H9 (cell line): ENCODE results near the gene FKBP10. TPM values are rescaled to one million over a fixed set of nuclear protein-coding genes. Genes with fewer than 3 reads are reported as not detected.

ENCODE experiments used
- DNase-seq: peaks from one replicate; pipeline ENCODE4 v3.0.0-alpha.2; 2017
- H2AFZ ChIP-seq: one replicate; pipeline ENCODE4 v1.6.1; 2013; ENCODE audit warnings: mild to moderate bottlenecking, low read length, control low read depth, moderate library complexity
- H2AK5ac ChIP-seq: 2 replicates; pipeline ENCODE4 v1.6.1; 2013; ENCODE audit warnings: low read length, control low read depth, mixed read lengths; ENCODE audit not compliant: insufficient read length
- H2BK120ac ChIP-seq: one replicate; pipeline ENCODE4 v1.6.1; 2013; ENCODE audit warnings: low read depth, mild to moderate bottlenecking, low read length, control low read depth, inconsistent platforms; ENCODE audit not compliant: poor library complexity, severe bottlenecking
- H2BK12ac ChIP-seq: 2 replicates; pipeline ENCODE4 v1.6.1; 2013; ENCODE audit warnings: low read length, control low read depth, mixed read lengths, low read depth; ENCODE audit not compliant: insufficient read length
- H2BK15ac ChIP-seq: 2 replicates; pipeline ENCODE4 v1.6.1; 2013; ENCODE audit warnings: low read depth, low read length, control low read depth
- H2BK20ac ChIP-seq: one replicate; pipeline ENCODE4 v1.6.1; 2013; ENCODE audit warnings: low read depth, mild to moderate bottlenecking, low read length, control low read depth, inconsistent platforms; ENCODE audit not compliant: poor library complexity, severe bottlenecking
- H2BK5ac ChIP-seq: 2 replicates; pipeline ENCODE4 v1.6.1; 2013; ENCODE audit warnings: low read length, control low read depth, mixed read lengths; ENCODE audit not compliant: insufficient read length
- H3K14ac ChIP-seq: 2 replicates; pipeline ENCODE4 v1.6.1; 2013; ENCODE audit warnings: low read length, control low read depth; ENCODE audit not compliant: insufficient read depth
- H3K18ac ChIP-seq: 2 replicates; pipeline ENCODE4 v1.6.1; 2013; ENCODE audit warnings: low read depth, mild to moderate bottlenecking, mixed read lengths, low read length, control low read depth; ENCODE audit not compliant: insufficient read length
- H3K23ac ChIP-seq: 2 replicates; pipeline ENCODE4 v1.6.1; 2013; ENCODE audit warnings: low read length, control low read depth, mixed read lengths, low read depth; ENCODE audit not compliant: insufficient read length
- H3K23me2 ChIP-seq: 2 replicates; pipeline ENCODE4 v1.6.1; 2013; ENCODE audit warnings: low read depth, mild to moderate bottlenecking, mixed read lengths, low read length, control low read depth; ENCODE audit not compliant: insufficient read length, poor library complexity, severe bottlenecking
- H3K27ac ChIP-seq: 2 replicates; pipeline ENCODE4 v1.5.1; 2013; ENCODE audit warnings: low read length, control low read depth, mixed read lengths, low read depth; ENCODE audit not compliant: insufficient read length
- H3K27me3 ChIP-seq: 2 replicates; pipeline ENCODE4 v1.6.1; 2013; ENCODE audit warnings: low read length, control low read depth, inconsistent platforms; ENCODE audit not compliant: insufficient read depth
- H3K4ac ChIP-seq: 2 replicates; pipeline ENCODE4 v1.6.1; 2013; ENCODE audit warnings: low read depth, mild to moderate bottlenecking, control low read depth, inconsistent platforms, low read length, moderate library complexity
- H3K4me1 ChIP-seq: 2 replicates; pipeline ENCODE4 v1.6.1; 2013; ENCODE audit warnings: low read length, control low read depth, inconsistent platforms; ENCODE audit not compliant: insufficient read depth
- H3K4me2 ChIP-seq: 2 replicates; pipeline ENCODE4 v1.6.1; 2013; ENCODE audit warnings: low read length, control low read depth, mixed read lengths; ENCODE audit not compliant: insufficient read length, insufficient read depth
- H3K56ac ChIP-seq: 2 replicates; pipeline ENCODE4 v1.6.1; 2013; ENCODE audit warnings: low read depth, mild to moderate bottlenecking, mixed read lengths, low read length, control low read depth; ENCODE audit not compliant: insufficient read length
- H3K79me1 ChIP-seq: 2 replicates; pipeline ENCODE4 v1.6.1; 2013; ENCODE audit warnings: low read depth, mild to moderate bottlenecking, moderate library complexity, low read length, control low read depth, inconsistent platforms; ENCODE audit not compliant: insufficient read depth, poor library complexity, severe bottlenecking
- H3K79me2 ChIP-seq: 2 replicates; pipeline ENCODE4 v1.6.1; 2013; ENCODE audit warnings: low read length, control low read depth, inconsistent platforms; ENCODE audit not compliant: insufficient read depth
- H3K9ac ChIP-seq: 2 replicates; pipeline ENCODE4 v1.6.1; 2013; ENCODE audit warnings: low read length, control low read depth, mixed read lengths; ENCODE audit not compliant: insufficient read length; ENCODE audit errors: extremely low read depth
- H3K9me3 ChIP-seq: one replicate; pipeline ENCODE4 v1.6.1; 2013; ENCODE audit warnings: low read depth, low read length, inconsistent platforms; ENCODE audit not compliant: control insufficient read depth
- H3T11ph ChIP-seq: one replicate; pipeline ENCODE4 v1.6.1; 2013; ENCODE audit warnings: mild to moderate bottlenecking, low read length, control low read depth, inconsistent platforms
- H4K20me1 ChIP-seq: one replicate; pipeline ENCODE4 v1.6.1; 2013; ENCODE audit not compliant: control insufficient read depth, insufficient read length, insufficient read depth
- H4K5ac ChIP-seq: 2 replicates; pipeline ENCODE4 v1.6.1; 2013; ENCODE audit warnings: low read depth, mild to moderate bottlenecking, mixed read lengths, low read length, control low read depth; ENCODE audit not compliant: insufficient read length
- H4K8ac ChIP-seq: replicated peaks from 2 replicates; pipeline ENCODE4 v1.6.1; 2013; ENCODE audit warnings: low read length, control low read depth, mixed read lengths, low read depth; ENCODE audit not compliant: insufficient read length
- H4K91ac ChIP-seq: 2 replicates; pipeline ENCODE4 v1.6.1; 2013; ENCODE audit warnings: low read depth, mild to moderate bottlenecking, moderate library complexity, mixed read lengths, low read length, control low read depth; ENCODE audit not compliant: insufficient read length
- H3K27ac Mint-ChIP-seq, 3 experiments: 2 replicates in 2 of 3; 3 replicates in 1 of 3; pipeline ENCODE4 v1.8.0; 2020 to 2021; ENCODE audit warnings: mixed read lengths in 3 of 3, mild to moderate bottlenecking in 1 of 3, moderate library complexity in 1 of 3
- H3K27me3 Mint-ChIP-seq: 2 replicates; pipeline ENCODE4 v1.8.0; 2021; ENCODE audit warnings: low read depth, mild to moderate bottlenecking, moderate library complexity, mixed read lengths
- H3K36me3 Mint-ChIP-seq, 3 experiments: 2 replicates in 2 of 3; 3 replicates in 1 of 3; pipeline ENCODE4 v1.8.0; 2020 to 2021; ENCODE audit warnings: low read depth in 3 of 3, mixed read lengths in 3 of 3; ENCODE audit not compliant: insufficient read depth in 1 of 3
- H3K4me1 Mint-ChIP-seq, 2 experiments: 2 replicates each; pipeline ENCODE4 v1.8.0; 2020; ENCODE audit warnings: mixed read lengths in 2 of 2
- H3K4me3 Mint-ChIP-seq, 2 experiments: 2 replicates in 1 of 2; 3 replicates in 1 of 2; pipeline ENCODE4 v1.8.0; 2020 to 2021; ENCODE audit warnings: mild to moderate bottlenecking in 2 of 2, mixed read lengths in 2 of 2, moderate library complexity in 1 of 2
- H3K9me3 Mint-ChIP-seq, 2 experiments: 2 replicates in 1 of 2; 3 replicates in 1 of 2; pipeline ENCODE4 v1.8.0; 2020; ENCODE audit warnings: mild to moderate bottlenecking in 2 of 2, mixed read lengths in 2 of 2, moderate library complexity in 1 of 2
- WGBS: extraction: QIAGEN DNeasy Blood & Tissue Kit; methylation state at CpG from one replicate; pipeline ENCODE4 v1.1.7; 2013; ENCODE audit warnings: missing lambda C conversion rate, low lambda C conversion rate, mixed read lengths; ENCODE audit not compliant: insufficient read length; ENCODE audit errors: extremely low coverage; 5-methylcytosine and 5-hydroxymethylcytosine counted together
- total RNA-seq: library from RNA; stranded (reverse); gene quantifications from 2 replicates; pipeline ENCODE4 v1.2.1, GENCODE V29; 2021
- TF ChIP-seq, protein P1 (sequence below): fragments of 200-600 bp; sonication (generic); conservative IDR thresholded peaks from 3 replicates; pipeline ENCODE4 v1.8.0; 2021; ENCODE audit warnings: antibody characterized with exemption, mild to moderate bottlenecking

Gene FKBP10
- total RNA-seq, 1 experiment from 2014 or later: 166 TPM

GRCh38 chr17:41785091-41785858, 27.5 kb upstream of the FKBP10 start:
- H2AK5ac ChIP-seq: no peak overlapping the region
- Mint-ChIP-seq H3K4me3 (peak overlapping the region; percentile 77 to 92), H3K4me1 (peaks cover 32 to 46% of the 10 kb centered on the region in 2 experiments), H3K27ac (peak overlapping the region; percentile 98 to 99 (median 98)), H3K27me3 (peaks cover 6% of the 10 kb centered on the region), H3K36me3 (peaks cover 8 to 16% (median 15%) of the 10 kb centered on the region in 3 experiments), H3K9me3 (no peaks in the 10 kb centered on the region; a peak in 1 of 5 replicates)
- no peak overlapping the region for H2BK20ac ChIP-seq
- no peak overlapping the region for H3K23ac ChIP-seq
- H3K79me2 ChIP-seq: no peaks in the 10 kb centered on the region; the same call in 1 of the 2 replicates
- peaks cover 8% of the 10 kb centered on the region for H3K23me2 ChIP-seq
- H2BK12ac ChIP-seq: no peak overlapping the region
- no peak overlapping the region for H4K5ac ChIP-seq
- H3T11ph ChIP-seq: no peak overlapping the region
- H4K91ac ChIP-seq: no peak overlapping the region
- WGBS: no CpG with 5 or more reads among the region's 13 CpGs
- peak overlapping the region; percentile 82 for H3K14ac ChIP-seq
- no peak overlapping the region for H2BK120ac ChIP-seq
- H4K20me1 ChIP-seq: no peaks in the 10 kb centered on the region
- H3K27me3 ChIP-seq: no peaks in the 10 kb centered on the region
- DNase-seq: peak; percentile 97
- peak overlapping the region; percentile 57 for H3K4me2 ChIP-seq
- no peaks in the 10 kb centered on the region for H3K79me1 ChIP-seq
- H3K9me3 ChIP-seq: no peaks in the 10 kb centered on the region
- H2AFZ ChIP-seq: no peak overlapping the region
- no peak overlapping the region for H3K56ac ChIP-seq
- H4K8ac ChIP-seq: no peak overlapping the region
- peaks cover 2% of the 10 kb centered on the region; the same call in 1 of the 2 replicates for H3K4me1 ChIP-seq
- peak overlapping the region; percentile 35 for H3K9ac ChIP-seq
- no peak overlapping the region for H3K4ac ChIP-seq
- H2BK15ac ChIP-seq: no peak overlapping the region
- TF ChIP-seq, protein P1, sequence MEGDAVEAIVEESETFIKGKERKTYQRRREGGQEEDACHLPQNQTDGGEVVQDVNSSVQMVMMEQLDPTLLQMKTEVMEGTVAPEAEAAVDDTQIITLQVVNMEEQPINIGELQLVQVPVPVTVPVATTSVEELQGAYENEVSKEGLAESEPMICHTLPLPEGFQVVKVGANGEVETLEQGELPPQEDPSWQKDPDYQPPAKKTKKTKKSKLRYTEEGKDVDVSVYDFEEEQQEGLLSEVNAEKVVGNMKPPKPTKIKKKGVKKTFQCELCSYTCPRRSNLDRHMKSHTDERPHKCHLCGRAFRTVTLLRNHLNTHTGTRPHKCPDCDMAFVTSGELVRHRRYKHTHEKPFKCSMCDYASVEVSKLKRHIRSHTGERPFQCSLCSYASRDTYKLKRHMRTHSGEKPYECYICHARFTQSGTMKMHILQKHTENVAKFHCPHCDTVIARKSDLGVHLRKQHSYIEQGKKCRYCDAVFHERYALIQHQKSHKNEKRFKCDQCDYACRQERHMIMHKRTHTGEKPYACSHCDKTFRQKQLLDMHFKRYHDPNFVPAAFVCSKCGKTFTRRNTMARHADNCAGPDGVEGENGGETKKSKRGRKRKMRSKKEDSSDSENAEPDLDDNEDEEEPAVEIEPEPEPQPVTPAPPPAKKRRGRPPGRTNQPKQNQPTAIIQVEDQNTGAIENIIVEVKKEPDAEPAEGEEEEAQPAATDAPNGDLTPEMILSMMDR: no peak
- no peak overlapping the region for H3K27ac ChIP-seq
- H3K18ac ChIP-seq: peak overlapping the region; percentile 36
- no peak overlapping the region for H2BK5ac ChIP-seq
